Uterus (tissue), 2 donors: ENCODE data around the gene PALB2.

ENCODE experiments used
- CTCF ChIP-seq, 4 experiments: fragments of 200-600 bp in 2 of 4; fragments of 450-650 bp in 2 of 4; sonication (generic) in 2 of 4; IDR thresholded peaks; one replicate each; pipeline ENCODE4 v1.5.1; 2016 to 2019; ENCODE audit warnings: antibody characterized with exemption in 4 of 4, mild to moderate bottlenecking in 2 of 4, moderate library complexity in 1 of 4
- POLR2A ChIP-seq, 2 donors: fragments of 450-650 bp; IDR thresholded peaks; one replicate each; pipeline ENCODE4 v1.6.1; 2016; ENCODE audit warnings: antibody characterized with exemption in 2 of 2, mild to moderate bottlenecking in 1 of 2, moderate library complexity in 1 of 2

- TF ChIP-seq CTCF (IDR thresholded peaks at IDR 0.05) (no peak), POLR2A (IDR thresholded peaks at IDR 0.05) (no peak)
These were observed 73.5 kb downstream of the PALB2 start for GRCh38 chr16:23567602-23568001.
